HG03342 (cell line): Measurements from ENCODE around the gene ISCA2.

ENCODE experiments used
- ATAC-seq: cut with Tn5 transposase; IDR thresholded peaks from one replicate; pipeline ENCODE4 v1.9.1; 2021; ENCODE audit warnings: mild to moderate bottlenecking, moderate library complexity; ENCODE audit not compliant: unreplicated experiment

Gene ISCA2

GRCh38 chr14:74480046-74480445 is 13.5 kb upstream of the ISCA2 start:
- ATAC-seq: no peak

GRCh38 chr14:74482571-74482970 is 11.0 kb upstream of the ISCA2 start:
- ATAC-seq: no peak

- no peak for ATAC-seq
Measured at GRCh38 chr14:74483321-74483720, 10.2 kb upstream of the ISCA2 start.

- ATAC-seq: no peak
Measured at GRCh38 chr14:74486164-74486563, 7.4 kb upstream of the ISCA2 start.

- no peak for ATAC-seq
Measured at GRCh38 chr14:74488786-74489397, 4.7 kb upstream of the ISCA2 start.

- no peak for ATAC-seq
Measured at GRCh38 chr14:74490486-74490885, 3.1 kb upstream of the ISCA2 start.

- ATAC-seq: no peak
Measured at GRCh38 chr14:74491956-74492775, 1.4 kb upstream of the ISCA2 start.

- peak; percentile 2 for ATAC-seq
Measured at GRCh38 chr14:74492776-74493342, 706 bp upstream of the ISCA2 start, which contains the start of gene NPC2. NPC2 (minus strand) TSS chr14:74493305; CDS start chr14:74493274, 31 bp downstream.

- no peak for ATAC-seq
Measured at GRCh38 chr14:74495356-74495755, 1.8 kb downstream of the ISCA2 start.

GRCh38 chr14:74500417-74501134 is 7.0 kb downstream of the ISCA2 start:
- no peak for ATAC-seq

GRCh38 chr14:74501135-74501614 is 7.6 kb downstream of the ISCA2 start:
- no peak for ATAC-seq

- no peak for ATAC-seq
Measured at GRCh38 chr14:74501691-74502090, 8.1 kb downstream of the ISCA2 start.

- ATAC-seq: no peak
Measured at GRCh38 chr14:74502236-74503019, 8.9 kb downstream of the ISCA2 start.

- ATAC-seq: no peak
Measured at GRCh38 chr14:74503291-74503937, 9.8 kb downstream of the ISCA2 start.

- no peak for ATAC-seq
Measured at GRCh38 chr14:74503938-74504335, 10.4 kb downstream of the ISCA2 start.

- no peak for ATAC-seq
Measured at GRCh38 chr14:74504412-74504811, 10.8 kb downstream of the ISCA2 start.

GRCh38 chr14:74504874-74505720 is 11.5 kb downstream of the ISCA2 start:
- no peak for ATAC-seq

- no peak for ATAC-seq
Measured at GRCh38 chr14:74505831-74506230, 12.3 kb downstream of the ISCA2 start.

- ATAC-seq: no peak
Measured at GRCh38 chr14:74506411-74506851, 12.9 kb downstream of the ISCA2 start.
